HEK293 (cell line): ENCODE data around the gene LZIC.

ENCODE experiments used
- CTCF ChIA-PET: fragments of 350-600 bp; formaldehyde crosslinking; extraction: SDS; loops from one replicate; lab custom pipeline; 2021; ENCODE audit warnings: antibody characterized with exemption; lab: Yijun Ruan, JAX
- POLR2A ChIA-PET: fragments of 300-600 bp; formaldehyde crosslinking; extraction: SDS; loops from one replicate; lab custom pipeline; 2020; ENCODE audit warnings: antibody characterized with exemption, inconsistent platforms; lab: Yijun Ruan, JAX
- H3K27ac ChIP-seq: fragments of 200-500 bp; sonication (Bioruptor generic); 2 replicates; pipeline ENCODE4 v1.5.1; 2014; ENCODE audit warnings: low read depth, low read length, control low read depth, inconsistent platforms; ENCODE audit errors: extremely low read depth
- H3K36me3 ChIP-seq, 2 experiments: fragments of 200-500 bp in 1 of 2; sonication (Bioruptor generic) in 1 of 2; 1 replicate in 1 of 2; 2 replicates in 1 of 2; pipeline ENCODE4 v1.5.1; 2014 to 2017; ENCODE audit warnings: inconsistent platforms in 2 of 2, low read length in 2 of 2; ENCODE audit not compliant: control insufficient read depth in 2 of 2, insufficient read depth in 1 of 2
- H3K4me1 ChIP-seq: fragments of 200-500 bp; sonication (Bioruptor generic); 2 replicates; pipeline ENCODE4 v1.5.1; 2014; ENCODE audit warnings: mild to moderate bottlenecking, low read length, inconsistent platforms; ENCODE audit not compliant: control insufficient read depth, insufficient read depth
- H3K4me3 ChIP-seq: 2 replicates; pipeline ENCODE4 v1.5.1; 2011; ENCODE audit warnings: low read depth, mild to moderate bottlenecking, control low read depth, low read length, moderate library complexity
- H3K9me3 ChIP-seq: fragments of 200-500 bp; sonication (Bioruptor generic); 2 replicates; pipeline ENCODE4 v1.5.1; 2014; ENCODE audit warnings: low read depth, low read length, inconsistent platforms; ENCODE audit not compliant: control insufficient read depth, insufficient read depth
- EGR2 ChIP-seq: fragments of 450-650 bp; formaldehyde crosslinking; IDR thresholded peaks from 2 replicates; pipeline ENCODE4 v1.5.1; 2016; ENCODE audit warnings: low read depth, missing biosample characterization, missing genetic modification characterization
- FEZF1 ChIP-seq: fragments of 450-650 bp; formaldehyde crosslinking; IDR thresholded peaks from 2 replicates; pipeline ENCODE4 v1.5.1; 2016; ENCODE audit warnings: missing biosample characterization, missing genetic modification characterization
- GLI4 ChIP-seq: fragments of 450-650 bp; formaldehyde crosslinking; IDR thresholded peaks from 2 replicates; pipeline ENCODE4 v1.5.1; 2016; ENCODE audit warnings: missing biosample characterization, missing genetic modification characterization
- KLF10 ChIP-seq: fragments of 450-650 bp; IDR thresholded peaks from 2 replicates; pipeline ENCODE4 v1.5.1; 2018; ENCODE audit warnings: missing biosample characterization, mild to moderate bottlenecking, missing genetic modification characterization
- KLF7 ChIP-seq: fragments of 450-650 bp; formaldehyde crosslinking; IDR thresholded peaks from 2 replicates; pipeline ENCODE4 v1.5.1; 2016; ENCODE audit warnings: missing biosample characterization, missing genetic modification characterization, borderline replicate concordance
- TRIM28 ChIP-seq: IDR thresholded peaks from 2 replicates; pipeline ENCODE4 v1.6.1; 2011; ENCODE audit warnings: low read length, control low read depth, borderline replicate concordance
- ZBTB17 ChIP-seq: fragments of 450-650 bp; formaldehyde crosslinking; IDR thresholded peaks from 2 replicates; pipeline ENCODE4 v1.5.1; 2016; ENCODE audit warnings: missing biosample characterization, missing genetic modification characterization
- ZBTB20 ChIP-seq: fragments of 450-650 bp; formaldehyde crosslinking; IDR thresholded peaks from 2 replicates; pipeline ENCODE4 v1.5.1; 2016; ENCODE audit warnings: missing biosample characterization, missing genetic modification characterization
- ZBTB48 ChIP-seq: fragments of 450-650 bp; formaldehyde crosslinking; IDR thresholded peaks from 2 replicates; pipeline ENCODE4 v1.5.1; 2016; ENCODE audit warnings: missing biosample characterization, missing genetic modification characterization
- ZFHX2 ChIP-seq: fragments of 450-650 bp; formaldehyde crosslinking; conservative IDR thresholded peaks from 2 replicates; pipeline ENCODE4 v1.5.1; 2016; ENCODE audit warnings: missing biosample characterization, missing genetic modification characterization
- ZNF174 ChIP-seq: fragments of 450-650 bp; formaldehyde crosslinking; IDR thresholded peaks from 2 replicates; pipeline ENCODE4 v1.5.0; 2017; ENCODE audit warnings: missing biosample characterization, mild to moderate bottlenecking, missing genetic modification characterization
- ZNF302 ChIP-seq: fragments of 450-650 bp; formaldehyde crosslinking; IDR thresholded peaks from 2 replicates; pipeline ENCODE4 v1.5.1; 2016; ENCODE audit warnings: missing biosample characterization, missing genetic modification characterization, low read depth
- ZNF624 ChIP-seq: fragments of 450-650 bp; formaldehyde crosslinking; IDR thresholded peaks from 2 replicates; pipeline ENCODE4 v1.5.1; 2017; ENCODE audit warnings: missing biosample characterization, missing genetic modification characterization
- ZNF629 ChIP-seq: fragments of 450-650 bp; formaldehyde crosslinking; IDR thresholded peaks from 2 replicates; pipeline ENCODE4 v1.5.1; 2017; ENCODE audit warnings: missing biosample characterization, missing genetic modification characterization
- ZSCAN23 ChIP-seq: fragments of 450-650 bp; formaldehyde crosslinking; IDR thresholded peaks from 2 replicates; pipeline ENCODE4 v1.5.1; 2016; ENCODE audit warnings: missing biosample characterization, missing genetic modification characterization
- TF ChIP-seq, protein P1 (sequence below): fragments of 450-650 bp; formaldehyde crosslinking; IDR thresholded peaks from 2 replicates; pipeline ENCODE4 v1.5.1; 2016; ENCODE audit warnings: missing biosample characterization, missing genetic modification characterization
- TF ChIP-seq, protein P2 (sequence below): fragments of 450-650 bp; formaldehyde crosslinking; IDR thresholded peaks from 2 replicates; pipeline ENCODE4 v1.5.0; 2017; ENCODE audit warnings: missing biosample characterization, missing genetic modification characterization, borderline replicate concordance
- TF ChIP-seq, protein P3 (sequence below): fragments of 450-650 bp; formaldehyde crosslinking; IDR thresholded peaks from 2 replicates; pipeline ENCODE4 v1.5.1; 2016; ENCODE audit warnings: missing biosample characterization, missing genetic modification characterization
- TF ChIP-seq, protein P4 (sequence below): fragments of 450-650 bp; formaldehyde crosslinking; IDR thresholded peaks from 2 replicates; pipeline ENCODE4 v1.5.1; 2016; ENCODE audit warnings: missing biosample characterization, missing genetic modification characterization
- TF ChIP-seq, protein P5 (sequence below): fragments of 450-650 bp; formaldehyde crosslinking; IDR thresholded peaks from 2 replicates; pipeline ENCODE4 v1.5.1; 2016; ENCODE audit warnings: missing biosample characterization, missing genetic modification characterization
- TF ChIP-seq, protein P6 (sequence below): fragments of 450-650 bp; formaldehyde crosslinking; IDR thresholded peaks from 2 replicates; pipeline ENCODE4 v1.5.1; 2016; ENCODE audit warnings: missing biosample characterization, missing genetic modification characterization

The LZIC gene

DNA sequence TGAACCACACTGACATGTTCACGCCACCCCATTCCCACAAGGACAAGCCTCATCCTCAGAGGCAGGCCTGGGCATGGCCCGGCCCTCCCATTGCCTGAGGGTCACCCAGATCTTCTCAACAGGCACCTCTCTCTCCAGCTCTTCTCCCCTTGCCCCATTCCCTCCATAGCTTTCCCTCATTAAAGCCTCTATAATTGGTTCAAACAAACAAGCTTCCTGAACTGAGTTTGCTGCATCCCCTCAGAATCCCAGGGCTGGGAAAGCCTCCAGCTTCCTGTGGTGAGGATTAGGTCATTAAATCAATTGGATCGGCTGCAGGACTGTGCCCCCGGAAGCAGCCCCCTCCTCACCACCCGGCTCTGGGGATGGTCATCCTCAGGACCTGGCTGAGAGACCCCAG, 52.0 kb downstream of the LZIC start (continued):
- TF ChIP-seq TRIM28 (no peak), ZSCAN23 (tag by site-specific recombination) (no peak), ZNF174 (tag by site-specific recombination) (no peak), ZNF624 (tag by site-specific recombination) (no peak), KLF7 (tag by site-specific recombination) (no peak), GLI4 (no peak), ZNF629 (peak; percentile 31; the same call in 1 of the 2 replicates), ZBTB48 (tag by site-specific recombination) (peak; percentile 12; the same call in 1 of the 2 replicates), ZNF302 (tag by site-specific recombination) (no peak)
- TF ChIP-seq, protein P1, sequence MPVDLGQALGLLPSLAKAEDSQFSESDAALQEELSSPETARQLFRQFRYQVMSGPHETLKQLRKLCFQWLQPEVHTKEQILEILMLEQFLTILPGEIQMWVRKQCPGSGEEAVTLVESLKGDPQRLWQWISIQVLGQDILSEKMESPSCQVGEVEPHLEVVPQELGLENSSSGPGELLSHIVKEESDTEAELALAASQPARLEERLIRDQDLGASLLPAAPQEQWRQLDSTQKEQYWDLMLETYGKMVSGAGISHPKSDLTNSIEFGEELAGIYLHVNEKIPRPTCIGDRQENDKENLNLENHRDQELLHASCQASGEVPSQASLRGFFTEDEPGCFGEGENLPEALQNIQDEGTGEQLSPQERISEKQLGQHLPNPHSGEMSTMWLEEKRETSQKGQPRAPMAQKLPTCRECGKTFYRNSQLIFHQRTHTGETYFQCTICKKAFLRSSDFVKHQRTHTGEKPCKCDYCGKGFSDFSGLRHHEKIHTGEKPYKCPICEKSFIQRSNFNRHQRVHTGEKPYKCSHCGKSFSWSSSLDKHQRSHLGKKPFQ = peak; percentile 36; the same call in 1 of the 2 replicates
- TF ChIP-seq, protein P2, sequence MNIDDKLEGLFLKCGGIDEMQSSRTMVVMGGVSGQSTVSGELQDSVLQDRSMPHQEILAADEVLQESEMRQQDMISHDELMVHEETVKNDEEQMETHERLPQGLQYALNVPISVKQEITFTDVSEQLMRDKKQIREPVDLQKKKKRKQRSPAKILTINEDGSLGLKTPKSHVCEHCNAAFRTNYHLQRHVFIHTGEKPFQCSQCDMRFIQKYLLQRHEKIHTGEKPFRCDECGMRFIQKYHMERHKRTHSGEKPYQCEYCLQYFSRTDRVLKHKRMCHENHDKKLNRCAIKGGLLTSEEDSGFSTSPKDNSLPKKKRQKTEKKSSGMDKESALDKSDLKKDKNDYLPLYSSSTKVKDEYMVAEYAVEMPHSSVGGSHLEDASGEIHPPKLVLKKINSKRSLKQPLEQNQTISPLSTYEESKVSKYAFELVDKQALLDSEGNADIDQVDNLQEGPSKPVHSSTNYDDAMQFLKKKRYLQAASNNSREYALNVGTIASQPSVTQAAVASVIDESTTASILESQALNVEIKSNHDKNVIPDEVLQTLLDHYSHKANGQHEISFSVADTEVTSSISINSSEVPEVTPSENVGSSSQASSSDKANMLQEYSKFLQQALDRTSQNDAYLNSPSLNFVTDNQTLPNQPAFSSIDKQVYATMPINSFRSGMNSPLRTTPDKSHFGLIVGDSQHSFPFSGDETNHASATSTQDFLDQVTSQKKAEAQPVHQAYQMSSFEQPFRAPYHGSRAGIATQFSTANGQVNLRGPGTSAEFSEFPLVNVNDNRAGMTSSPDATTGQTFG = no peak
- TF ChIP-seq, protein P3, sequence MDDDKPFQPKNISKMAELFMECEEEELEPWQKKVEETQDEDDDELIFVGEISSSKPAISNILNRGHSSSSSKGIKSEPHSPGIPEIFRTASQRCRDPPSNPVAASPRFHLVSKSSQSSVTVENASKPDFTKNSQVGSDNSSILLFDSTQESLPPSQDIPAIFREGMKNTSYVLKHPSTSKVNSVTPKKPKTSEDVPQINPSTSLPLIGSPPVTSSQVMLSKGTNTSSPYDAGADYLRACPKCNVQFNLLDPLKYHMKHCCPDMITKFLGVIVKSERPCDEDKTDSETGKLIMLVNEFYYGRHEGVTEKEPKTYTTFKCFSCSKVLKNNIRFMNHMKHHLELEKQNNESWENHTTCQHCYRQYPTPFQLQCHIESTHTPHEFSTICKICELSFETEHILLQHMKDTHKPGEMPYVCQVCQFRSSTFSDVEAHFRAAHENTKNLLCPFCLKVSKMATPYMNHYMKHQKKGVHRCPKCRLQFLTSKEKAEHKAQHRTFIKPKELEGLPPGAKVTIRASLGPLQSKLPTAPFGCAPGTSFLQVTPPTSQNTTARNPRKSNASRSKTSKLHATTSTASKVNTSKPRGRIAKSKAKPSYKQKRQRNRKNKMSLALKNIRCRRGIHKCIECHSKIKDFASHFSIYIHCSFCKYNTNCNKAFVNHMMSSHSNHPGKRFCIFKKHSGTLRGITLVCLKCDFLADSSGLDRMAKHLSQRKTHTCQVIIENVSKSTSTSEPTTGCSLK = no peak
- TF ChIP-seq, protein P4, sequence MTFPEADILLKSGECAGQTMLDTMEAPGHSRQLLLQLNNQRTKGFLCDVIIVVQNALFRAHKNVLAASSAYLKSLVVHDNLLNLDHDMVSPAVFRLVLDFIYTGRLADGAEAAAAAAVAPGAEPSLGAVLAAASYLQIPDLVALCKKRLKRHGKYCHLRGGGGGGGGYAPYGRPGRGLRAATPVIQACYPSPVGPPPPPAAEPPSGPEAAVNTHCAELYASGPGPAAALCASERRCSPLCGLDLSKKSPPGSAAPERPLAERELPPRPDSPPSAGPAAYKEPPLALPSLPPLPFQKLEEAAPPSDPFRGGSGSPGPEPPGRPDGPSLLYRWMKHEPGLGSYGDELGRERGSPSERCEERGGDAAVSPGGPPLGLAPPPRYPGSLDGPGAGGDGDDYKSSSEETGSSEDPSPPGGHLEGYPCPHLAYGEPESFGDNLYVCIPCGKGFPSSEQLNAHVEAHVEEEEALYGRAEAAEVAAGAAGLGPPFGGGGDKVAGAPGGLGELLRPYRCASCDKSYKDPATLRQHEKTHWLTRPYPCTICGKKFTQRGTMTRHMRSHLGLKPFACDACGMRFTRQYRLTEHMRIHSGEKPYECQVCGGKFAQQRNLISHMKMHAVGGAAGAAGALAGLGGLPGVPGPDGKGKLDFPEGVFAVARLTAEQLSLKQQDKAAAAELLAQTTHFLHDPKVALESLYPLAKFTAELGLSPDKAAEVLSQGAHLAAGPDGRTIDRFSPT (tag by site-specific recombination) = peak; percentile 61
- TF ChIP-seq, protein P5, sequence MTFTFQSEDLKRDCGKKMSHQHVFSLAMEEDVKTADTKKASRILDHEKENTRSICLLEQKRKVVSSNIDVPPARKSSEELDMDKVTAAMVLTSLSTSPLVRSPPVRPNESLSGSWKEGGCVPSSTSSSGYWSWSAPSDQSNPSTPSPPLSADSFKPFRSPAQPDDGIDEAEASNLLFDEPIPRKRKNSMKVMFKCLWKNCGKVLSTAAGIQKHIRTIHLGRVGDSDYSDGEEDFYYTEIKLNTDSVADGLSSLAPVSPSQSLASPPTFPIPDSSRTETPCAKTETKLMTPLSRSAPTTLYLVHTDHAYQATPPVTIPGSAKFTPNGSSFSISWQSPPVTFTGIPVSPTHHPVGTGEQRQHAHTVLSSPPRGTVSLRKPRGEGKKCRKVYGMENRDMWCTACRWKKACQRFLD (tag by site-specific recombination) = no peak
- TF ChIP-seq, all 188 proteins: peak for 19

DNA sequence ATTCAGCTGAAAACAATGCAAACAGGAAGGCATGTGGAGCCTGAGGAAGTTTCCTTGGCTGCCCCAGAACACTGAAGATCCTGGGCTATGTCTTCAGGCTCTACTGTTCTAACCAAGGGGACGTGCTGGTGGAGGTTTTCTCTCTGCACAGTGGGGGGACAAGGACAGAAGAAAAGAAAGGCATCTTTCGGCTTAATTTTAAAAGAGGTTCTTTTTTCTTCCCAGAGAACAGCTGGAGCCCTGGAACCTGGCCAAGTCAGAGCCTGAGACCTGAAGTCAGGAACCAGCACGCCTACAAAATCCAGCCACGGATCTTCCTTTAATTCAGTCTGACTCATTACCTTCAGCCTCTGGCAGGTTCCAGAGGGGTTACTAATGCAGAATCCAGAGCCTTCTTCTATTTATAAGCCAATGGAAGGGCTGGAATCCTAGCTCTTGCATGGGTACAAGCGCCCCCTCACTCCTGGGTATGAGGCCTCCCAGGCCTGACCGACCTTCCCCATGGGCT, 52.9 kb downstream of the LZIC start:
- Histone ChIP-seq H3K4me3 (no peak overlapping the region), H3K27ac (peak overlapping the region; percentile 27), H3K4me1 (peaks cover 23% of the 10 kb centered on the region), H3K36me3 (peaks cover 0 to 3% of the 10 kb centered on the region in 2 experiments; a peak in 1 of 3 replicates), H3K9me3 (no peaks in the 10 kb centered on the region)
- ChIA-PET POLR2A (interaction anchor here (0.9 to 1.1 kb wide), 4 partner anchors 14 to 53 kb away, joined by 4 to 8 read pairs (median 6); partner anchors contain the start of genes LZIC and NMNAT1), CTCF (interaction anchor here (0.5 to 2.0 kb wide), 6 partner anchors 16 to 736 kb away, joined by 3 to 9 read pairs (median 3); no protein-coding TSS in a partner anchor)
- TF ChIP-seq ZBTB17 (tag by site-specific recombination) (peak; percentile 48; the same call in 1 of the 2 replicates), ZFHX2 (0 out of 2 replicates have a peak, but pooled peaks have one; percentile 31), EGR2 (tag by site-specific recombination) (0 out of 2 replicates have a peak, but pooled peaks have one; percentile 35), FEZF1 (0 out of 2 replicates have a peak, but pooled peaks have one; percentile 10), KLF10 (peak; percentile 17; the same call in 1 of the 2 replicates), ZBTB20 (tag by site-specific recombination) (peak; percentile 91)
- TF ChIP-seq, protein P6, sequence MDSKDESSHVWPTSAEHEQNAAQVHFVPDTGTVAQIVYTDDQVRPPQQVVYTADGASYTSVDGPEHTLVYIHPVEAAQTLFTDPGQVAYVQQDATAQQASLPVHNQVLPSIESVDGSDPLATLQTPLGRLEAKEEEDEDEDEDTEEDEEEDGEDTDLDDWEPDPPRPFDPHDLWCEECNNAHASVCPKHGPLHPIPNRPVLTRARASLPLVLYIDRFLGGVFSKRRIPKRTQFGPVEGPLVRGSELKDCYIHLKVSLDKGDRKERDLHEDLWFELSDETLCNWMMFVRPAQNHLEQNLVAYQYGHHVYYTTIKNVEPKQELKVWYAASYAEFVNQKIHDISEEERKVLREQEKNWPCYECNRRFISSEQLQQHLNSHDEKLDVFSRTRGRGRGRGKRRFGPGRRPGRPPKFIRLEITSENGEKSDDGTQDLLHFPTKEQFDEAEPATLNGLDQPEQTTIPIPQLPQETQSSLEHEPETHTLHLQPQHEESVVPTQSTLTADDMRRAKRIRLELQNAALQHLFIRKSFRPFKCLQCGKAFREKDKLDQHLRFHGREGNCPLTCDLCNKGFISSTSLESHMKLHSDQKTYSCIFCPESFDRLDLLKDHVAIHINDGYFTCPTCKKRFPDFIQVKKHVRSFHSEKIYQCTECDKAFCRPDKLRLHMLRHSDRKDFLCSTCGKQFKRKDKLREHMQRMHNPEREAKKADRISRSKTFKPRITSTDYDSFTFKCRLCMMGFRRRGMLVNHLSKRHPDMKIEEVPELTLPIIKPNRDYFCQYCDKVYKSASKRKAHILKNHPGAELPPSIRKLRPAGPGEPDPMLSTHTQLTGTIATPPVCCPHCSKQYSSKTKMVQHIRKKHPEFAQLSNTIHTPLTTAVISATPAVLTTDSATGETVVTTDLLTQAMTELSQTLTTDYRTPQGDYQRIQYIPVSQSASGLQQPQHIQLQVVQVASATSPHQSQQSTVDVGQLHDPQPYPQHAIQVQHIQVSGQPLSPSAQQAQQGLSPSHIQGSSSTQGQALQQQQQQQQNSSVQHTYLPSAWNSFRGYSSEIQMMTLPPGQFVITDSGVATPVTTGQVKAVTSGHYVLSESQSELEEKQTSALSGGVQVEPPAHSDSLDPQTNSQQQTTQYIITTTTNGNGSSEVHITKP (tag by site-specific recombination) = 0 out of 2 replicates have a peak, but pooled peaks have one; percentile 14
